AG04449 (cell line): Measurements from ENCODE around the gene ACBD3.

ENCODE experiments used
- CTCF ChIA-PET: fragments of 350-600 bp; formaldehyde crosslinking; extraction: SDS; loops from one replicate; lab custom pipeline; 2021; ENCODE audit warnings: antibody characterized with exemption; lab: Yijun Ruan, JAX
- POLR2A ChIA-PET: fragments of 400-600, 350-600 bp; formaldehyde crosslinking; extraction: SDS; loops from one replicate; lab custom pipeline; 2020; ENCODE audit warnings: antibody characterized with exemption, inconsistent platforms; lab: Yijun Ruan, JAX
- DNase-seq: peaks from one replicate; pipeline ENCODE4 v3.0.0-alpha.2; 2010; ENCODE audit warnings: low read depth, low spot score
- H3K4me3 ChIP-seq: 2 replicates; pipeline ENCODE4 v1.5.1; 2011; ENCODE audit warnings: low read depth, mild to moderate bottlenecking, control low read depth, low read length
- TF ChIP-seq, protein P1 (sequence below): IDR thresholded peaks from one replicate; pipeline ENCODE4 v1.5.1; 2011; ENCODE audit warnings: mild to moderate bottlenecking, moderate library complexity, low read length, control low read depth, inconsistent platforms; ENCODE audit not compliant: insufficient read depth; ENCODE audit errors: missing control alignments

ACBD3 gene

DNA sequence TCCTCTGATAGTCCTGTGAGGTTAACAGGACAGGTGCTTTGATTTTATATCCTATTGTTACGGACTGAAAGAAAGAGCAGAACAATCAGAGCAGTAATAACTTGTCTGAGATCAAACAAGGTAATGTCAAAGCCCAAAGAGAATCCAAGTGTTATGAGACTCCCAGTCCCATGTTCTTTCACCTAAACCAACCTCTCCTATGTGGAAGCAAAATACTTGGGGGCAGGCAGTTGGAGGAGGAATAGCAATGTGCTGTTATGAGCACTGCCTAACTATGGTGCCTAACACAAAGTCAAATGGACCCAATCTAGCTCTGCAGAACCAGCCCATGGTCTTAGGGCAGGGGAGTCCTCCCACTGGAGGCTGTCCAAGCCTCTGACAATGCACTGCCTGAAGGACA, 28.1 kb downstream of the ACBD3 start:
- DNase-seq, result no peak
- TF ChIP-seq, protein P1, sequence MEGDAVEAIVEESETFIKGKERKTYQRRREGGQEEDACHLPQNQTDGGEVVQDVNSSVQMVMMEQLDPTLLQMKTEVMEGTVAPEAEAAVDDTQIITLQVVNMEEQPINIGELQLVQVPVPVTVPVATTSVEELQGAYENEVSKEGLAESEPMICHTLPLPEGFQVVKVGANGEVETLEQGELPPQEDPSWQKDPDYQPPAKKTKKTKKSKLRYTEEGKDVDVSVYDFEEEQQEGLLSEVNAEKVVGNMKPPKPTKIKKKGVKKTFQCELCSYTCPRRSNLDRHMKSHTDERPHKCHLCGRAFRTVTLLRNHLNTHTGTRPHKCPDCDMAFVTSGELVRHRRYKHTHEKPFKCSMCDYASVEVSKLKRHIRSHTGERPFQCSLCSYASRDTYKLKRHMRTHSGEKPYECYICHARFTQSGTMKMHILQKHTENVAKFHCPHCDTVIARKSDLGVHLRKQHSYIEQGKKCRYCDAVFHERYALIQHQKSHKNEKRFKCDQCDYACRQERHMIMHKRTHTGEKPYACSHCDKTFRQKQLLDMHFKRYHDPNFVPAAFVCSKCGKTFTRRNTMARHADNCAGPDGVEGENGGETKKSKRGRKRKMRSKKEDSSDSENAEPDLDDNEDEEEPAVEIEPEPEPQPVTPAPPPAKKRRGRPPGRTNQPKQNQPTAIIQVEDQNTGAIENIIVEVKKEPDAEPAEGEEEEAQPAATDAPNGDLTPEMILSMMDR, result no peak
- H3K4me3 ChIP-seq, result no peak overlapping the region
- POLR2A ChIA-PET, result no interaction called here
- CTCF ChIA-PET, result interaction anchor here (1.0 to 3.7 kb wide), 3 partner anchors 10 to 33 kb away, joined by 4 to 25 read pairs (median 4); no protein-coding TSS in a partner anchor

DNA sequence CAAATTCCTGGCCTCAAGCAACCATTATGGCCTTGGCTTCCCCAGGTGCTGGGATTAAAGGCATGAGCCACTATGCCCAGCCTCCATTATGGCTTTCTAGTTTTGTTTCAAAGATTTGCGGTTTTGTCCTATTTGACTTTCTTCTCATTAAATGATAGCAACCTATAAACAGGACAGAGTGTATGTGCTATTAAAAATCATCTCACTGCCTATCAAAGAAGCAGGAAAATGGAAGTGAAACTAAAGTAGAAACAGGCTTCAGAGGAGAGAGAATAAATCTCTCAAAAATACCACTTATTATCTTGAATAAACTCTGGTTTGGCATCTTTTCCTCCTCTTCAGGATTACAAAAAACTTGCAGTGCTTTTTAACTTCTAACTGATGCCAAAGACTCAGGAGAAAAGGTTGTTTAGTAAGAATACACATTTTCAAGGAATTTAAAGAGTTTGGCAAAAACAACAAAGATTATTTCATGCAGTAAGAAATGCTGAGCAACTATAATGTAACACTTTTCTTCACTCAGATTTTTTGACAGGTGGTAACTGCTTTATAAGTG, 28.7 kb downstream of the ACBD3 start:
- TF ChIP-seq, protein P1, result no peak
- no peak overlapping the region for H3K4me3 ChIP-seq
- ChIA-PET POLR2A (no interaction called here), CTCF (interaction anchor here (1.0 to 3.7 kb wide), 3 partner anchors 11 to 32 kb away, joined by 4 to 25 read pairs (median 4); no protein-coding TSS in a partner anchor)
- DNase-seq, result no peak

DNA sequence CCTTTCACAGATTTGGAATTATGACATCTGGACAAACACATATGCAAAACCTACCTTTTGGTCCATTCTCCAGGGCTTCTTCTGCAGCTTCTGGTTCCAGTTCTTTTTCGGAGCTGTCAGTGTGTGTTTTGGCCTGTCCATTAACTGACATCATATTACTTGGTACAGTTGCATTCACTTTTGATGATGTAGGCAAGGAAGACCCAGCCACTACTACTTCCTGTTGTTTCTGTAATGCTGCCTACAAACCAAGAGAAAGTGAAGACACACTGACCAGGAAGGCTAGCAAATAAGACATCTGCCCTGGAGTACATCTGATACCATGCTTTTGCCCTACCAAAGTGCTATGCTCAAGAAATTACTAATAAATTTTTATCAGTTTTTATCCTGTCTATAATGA, 31.9 kb downstream of the ACBD3 start:
- TF ChIP-seq, protein P1, result no peak
- ChIA-PET POLR2A (no interaction called here), CTCF (interaction anchor here (1.2 to 3.5 kb wide), 8 partner anchors 8 to 90 kb away, joined by 3 to 22 read pairs (median 7); no protein-coding TSS in a partner anchor)
- H3K4me3 ChIP-seq, result no peak overlapping the region
- no peak for DNase-seq

DNA sequence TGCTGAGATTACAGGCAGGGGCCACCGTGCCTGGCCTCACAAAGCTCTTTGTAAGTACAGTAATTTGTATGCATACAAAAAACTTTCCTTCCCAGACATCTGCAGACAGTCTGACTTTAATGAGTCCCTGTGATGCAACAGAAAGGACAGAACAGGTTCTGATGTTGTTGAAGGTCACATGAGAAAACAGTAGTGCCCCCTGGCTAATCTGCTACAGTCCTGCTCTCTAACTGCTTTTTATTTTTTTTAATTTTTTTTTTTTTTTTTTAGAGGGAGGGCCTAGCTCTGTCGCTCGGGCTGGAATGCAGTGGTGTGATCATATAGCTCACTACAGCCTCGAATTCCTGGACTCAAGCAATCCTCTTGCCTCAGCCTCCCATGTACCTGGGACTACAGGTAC, 36.7 kb downstream of the ACBD3 start:
- TF ChIP-seq, protein P1, result no peak
- H3K4me3 ChIP-seq, result no peak overlapping the region
- CTCF ChIA-PET, result interaction anchor here (0.9 to 2.6 kb wide), 7 partner anchors 13 to 85 kb away, joined by 3 to 18 read pairs (median 4); no protein-coding TSS in a partner anchor
- DNase-seq, result no peak
- POLR2A ChIA-PET, result no interaction called here

DNA sequence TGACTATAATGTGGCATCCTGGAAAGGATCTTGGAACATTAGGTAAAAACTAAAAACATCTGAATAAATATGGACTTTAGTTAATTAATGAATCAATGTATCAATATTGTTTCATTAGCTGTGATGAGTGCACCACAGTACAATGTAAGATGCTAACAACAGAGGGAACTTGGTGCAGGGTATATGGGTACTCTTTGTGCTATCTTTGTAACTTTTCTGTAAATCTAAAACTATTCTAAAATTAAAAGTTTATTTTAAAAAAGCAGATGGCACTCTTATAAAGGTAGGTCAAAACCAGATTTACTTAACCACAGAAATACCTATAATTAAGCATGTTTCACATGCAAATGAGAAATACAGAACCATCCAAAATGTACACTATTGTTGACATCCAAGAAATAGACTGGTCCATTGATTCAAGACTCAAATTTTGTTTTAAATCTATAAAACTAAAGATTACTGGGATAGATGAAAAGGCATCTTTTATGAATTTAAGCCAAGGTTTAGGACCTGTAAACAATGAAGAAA, 38.4 kb downstream of the ACBD3 start:
- DNase-seq, result no peak
- ChIA-PET CTCF (interaction anchor here (1.2 to 2.6 kb wide), 2 partner anchors 9 to 23 kb away, joined by 3 to 18 read pairs; no protein-coding TSS in a partner anchor), POLR2A (no interaction called here)
- TF ChIP-seq, protein P1, result no peak
- H3K4me3 ChIP-seq, result no peak overlapping the region

DNA sequence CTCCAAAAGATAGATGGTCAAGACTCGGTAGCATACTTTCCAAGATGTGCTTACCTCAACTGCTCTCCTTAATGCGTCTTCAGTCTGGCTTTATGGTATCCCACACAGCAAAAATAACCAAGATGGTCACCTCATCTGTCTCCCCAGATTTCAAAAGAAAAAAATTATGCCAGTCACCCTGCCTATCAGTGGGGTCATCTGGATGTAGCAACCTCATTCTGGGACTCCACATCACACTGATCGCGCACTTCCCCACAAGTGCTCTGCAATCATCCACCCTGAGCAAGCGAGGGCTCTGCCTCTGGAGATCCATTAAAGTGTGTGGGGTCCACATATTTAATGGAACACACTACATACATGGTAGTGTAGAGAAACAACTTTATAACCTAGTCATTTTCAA, 42.5 kb downstream of the ACBD3 start:
- TF ChIP-seq, protein P1, result no peak
- POLR2A ChIA-PET, result no interaction called here
- CTCF ChIA-PET, result interaction anchor here (1.3 kb wide), 1 partner anchor 18 kb away, joined by 8 read pairs; no protein-coding TSS in a partner anchor
- H3K4me3 ChIP-seq, result no peak overlapping the region
- DNase-seq, result no peak
